NCI-H460 (cell line): ENCODE results near the gene PTRH1. TPM values are rescaled to one million over a fixed set of nuclear protein-coding genes. Genes with fewer than 3 reads are reported as not detected.
"Not testable (repeated sequence)": the region's sequence is repeated elsewhere in the genome, so short reads cannot be mapped to it uniquely, and the experiment has no call there.

ENCODE experiments used
- DNase-seq: peaks from one replicate; pipeline ENCODE4 v3.0.0-alpha.2; 2016; ENCODE audit warnings: low read depth; ENCODE audit errors: extremely low read depth
- polyA plus RNA-seq: library from polyadenylated mRNA; depleted of rRNA; stranded (reverse); fragments of >200 nt; gene quantifications from 2 replicates; pipeline ENCODE4 v1.2.3, GENCODE V29; 2014; cell fraction: nucleus; rRNA removed
- total RNA-seq: library from RNA; depleted of rRNA; stranded (reverse); fragments of >200 nt; shearing (Covaris generic); gene quantifications from 2 replicates; pipeline ENCODE4 v1.2.3, GENCODE V29; 2014; rRNA removed

Gene PTRH1
- total RNA-seq: 12.1 and 13.8 TPM in 2 replicates
- 22.9 and 50.3 TPM in 2 replicates for polyA plus RNA-seq

- peak; percentile 96 for DNase-seq
Measured at GRCh38 chr9:127715470-127716337, at the start of gene PTRH1, which contains the start of gene TTC16. Gene PTRH1 (minus strand): TSS chr9:127715663. CDS start chr9:127715639, 24 bp downstream. Gene TTC16 (plus strand): TSS chr9:127716079. CDS start chr9:127716146, 67 bp downstream.

- no peak for DNase-seq
Measured at GRCh38 chr9:127763918-127764384, 48.5 kb upstream of the PTRH1 start.

- no peak for DNase-seq
Measured at GRCh38 chr9:127762111-127762676, 46.7 kb upstream of the PTRH1 start.

GRCh38 chr9:127761491-127761956, 46.1 kb upstream of the PTRH1 start:
- no peak for DNase-seq

GRCh38 chr9:127761061-127761460, 45.6 kb upstream of the PTRH1 start:
- DNase-seq: no peak

- DNase-seq: no peak
Measured at GRCh38 chr9:127758843-127759242, 43.4 kb upstream of the PTRH1 start.

GRCh38 chr9:127756776-127757175, 41.3 kb upstream of the PTRH1 start:
- not testable (repeated sequence) for DNase-seq

GRCh38 chr9:127756233-127756632, 40.8 kb upstream of the PTRH1 start:
- no peak for DNase-seq

- DNase-seq: no peak
Measured at GRCh38 chr9:127755061-127756060, 39.9 kb upstream of the PTRH1 start.

GRCh38 chr9:127754099-127755060, 38.9 kb upstream of the PTRH1 start:
- no peak for DNase-seq

GRCh38 chr9:127753622-127754021, 38.2 kb upstream of the PTRH1 start:
- DNase-seq: no peak

GRCh38 chr9:127753148-127753547, 37.7 kb upstream of the PTRH1 start:
- no peak for DNase-seq

GRCh38 chr9:127751269-127752054, 36.0 kb upstream of the PTRH1 start:
- no peak for DNase-seq

GRCh38 chr9:127749090-127749787, 33.8 kb upstream of the PTRH1 start:
- no peak for DNase-seq

- DNase-seq: no peak
Measured at GRCh38 chr9:127746959-127747569, 31.6 kb upstream of the PTRH1 start.

- no peak for DNase-seq
Measured at GRCh38 chr9:127744398-127745110, 29.1 kb upstream of the PTRH1 start.
